ENCODE results near the gene PLA2G2D. TPM values are rescaled to one million over a fixed set of nuclear protein-coding genes. Genes with fewer than 3 reads are reported as not detected.

The PLA2G2D gene
- total RNA-seq, 2 donors from 2014 or later: not detected

- DNase-seq (ENCODE audit: low spot score) (no peak), ATAC-seq (ENCODE audit: insufficient number of reproducible peaks, low FRiP score, low read depth) (no peak)
- no peak for TF ChIP-seq CTCF (IDR thresholded peaks at IDR 0.05)
- H3K27ac ChIP-seq: no peak overlapping the region
- no peaks in the 10 kb centered on the region for H3K27me3 ChIP-seq (replicated peaks; ENCODE audit: insufficient read depth)
- H3K9me3 ChIP-seq: no peaks in the 10 kb centered on the region
- H3K4me3 ChIP-seq: no peak overlapping the region
- H3K4me1 ChIP-seq (ENCODE audit: control insufficient read depth in 1 of 2, low read depth in 2 of 2): peaks cover 0 to 4% of the 10 kb centered on the region in 2 donors
- H3K36me3 ChIP-seq: no peaks in the 10 kb centered on the region
These were observed 29.5 kb upstream of the PLA2G2D start for GRCh38 chr1:20148571-20149500.

GRCh38 chr1:20147846-20148570 is 28.7 kb upstream of the PLA2G2D start:
- Histone ChIP-seq H3K4me1 (ENCODE audit: control insufficient read depth in 1 of 2, low read depth in 2 of 2) (peaks cover 0 to 4% of the 10 kb centered on the region in 2 donors), H3K36me3 (no peaks in the 10 kb centered on the region), H3K27me3 (replicated peaks; ENCODE audit: insufficient read depth) (no peaks in the 10 kb centered on the region), H3K27ac (no peak overlapping the region), H3K4me3 (no peak overlapping the region), H3K9me3 (no peaks in the 10 kb centered on the region)
- DNase-seq (ENCODE audit: low spot score) (no peak), ATAC-seq (ENCODE audit: insufficient number of reproducible peaks, low FRiP score, low read depth) (no peak)
- no peak for TF ChIP-seq CTCF (IDR thresholded peaks at IDR 0.05)

- Histone ChIP-seq H3K9me3 (no peaks in the 10 kb centered on the region), H3K27ac (no peak overlapping the region), H3K4me3 (no peak overlapping the region), H3K27me3 (replicated peaks; ENCODE audit: insufficient read depth) (no peaks in the 10 kb centered on the region), H3K4me1 (ENCODE audit: control insufficient read depth in 1 of 2, low read depth in 2 of 2) (no peaks in the 10 kb centered on the region), H3K36me3 (no peaks in the 10 kb centered on the region)
- no peak for DNase-seq (ENCODE audit: low spot score)
- no peak for TF ChIP-seq CTCF (IDR thresholded peaks at IDR 0.05)
- no peak for ATAC-seq (ENCODE audit: insufficient number of reproducible peaks, low FRiP score, low read depth)
These were observed 24.6 kb upstream of the PLA2G2D start for GRCh38 chr1:20143734-20144565.

- no peaks in the 10 kb centered on the region for H3K36me3 ChIP-seq
- DNase-seq (ENCODE audit: low spot score): no peak
- H3K27ac ChIP-seq: no peak overlapping the region
- TF ChIP-seq CTCF (IDR thresholded peaks at IDR 0.05): no peak
- no peak overlapping the region for H3K4me3 ChIP-seq
- H3K27me3 ChIP-seq (replicated peaks; ENCODE audit: insufficient read depth): no peaks in the 10 kb centered on the region
- H3K4me1 ChIP-seq (ENCODE audit: control insufficient read depth in 1 of 2, low read depth in 2 of 2): no peaks in the 10 kb centered on the region
- no peak for ATAC-seq (ENCODE audit: insufficient number of reproducible peaks, low FRiP score, low read depth)
- H3K9me3 ChIP-seq: no peaks in the 10 kb centered on the region
These were observed 24.0 kb upstream of the PLA2G2D start for GRCh38 chr1:20143318-20143717.

Measured in thoracic aorta (tissue), 2 donors.